LNCAP (cell line): ENCODE results near the gene ORC3.

ENCODE experiments used
- CTCF ChIP-seq: fragments of 450-650 bp; IDR thresholded peaks from 2 replicates; pipeline ENCODE4 v1.5.1; 2017; ENCODE audit warnings: mild to moderate bottlenecking

ORC3 gene

GRCh38 chr6:87574237-87574804 is 15.6 kb upstream of the ORC3 start:
- TF ChIP-seq CTCF, result no peak

GRCh38 chr6:87575423-87575822 is 14.5 kb upstream of the ORC3 start:
- TF ChIP-seq CTCF, result no peak

- TF ChIP-seq CTCF, result no peak
Measured at GRCh38 chr6:87583822-87584221, 6.1 kb upstream of the ORC3 start.

- TF ChIP-seq CTCF, result no peak
Measured at GRCh38 chr6:87586371-87587077, 3.4 kb upstream of the ORC3 start.

GRCh38 chr6:87588756-87589407 is 1.1 kb upstream of the ORC3 start:
- TF ChIP-seq CTCF, result no peak

- TF ChIP-seq CTCF, result no peak
Measured at GRCh38 chr6:87590417-87590880, 514 bp downstream of the ORC3 start.

- TF ChIP-seq CTCF, result no peak
Measured at GRCh38 chr6:87590990-87591389, 1.1 kb downstream of the ORC3 start.
